ENCODE results near the gene SUPT16H. TPM values are rescaled to one million over a fixed set of nuclear protein-coding genes. Genes with fewer than 3 reads are reported as not detected.

The SUPT16H gene
- total and polyA plus RNA-seq, 2 experiments from 2014 or later = 187 to 268 TPM

- DNase-seq (ENCODE audit: low spot score) (peak; percentile 57), ATAC-seq (peak; percentile 46)
- peaks cover 3% of the 10 kb centered on the region; the same call in 1 of the 2 replicates for H3K4me1 ChIP-seq (ENCODE audit: insufficient read depth)
- H3K9me2 ChIP-seq (ENCODE audit: insufficient read depth) = no peaks in the 10 kb centered on the region
- Mint-ChIP-seq H3K9me3 (no peaks in the 10 kb centered on the region), H3K27me3 (ENCODE audit: insufficient read depth, low read depth, poor library complexity) (peaks cover 16% of the 10 kb centered on the region), H3K4me1 (peaks cover 10% of the 10 kb centered on the region), H3K4me3 (peak overlapping the region; percentile 97), H3K36me3 (ENCODE audit: low read depth) (peaks cover 42% of the 10 kb centered on the region), H3K27ac (peak overlapping the region; percentile 100)
- H3K27me3 ChIP-seq (ENCODE audit: insufficient read depth) = no peaks in the 10 kb centered on the region
- no peak for TF ChIP-seq ETS1 (IDR thresholded peaks at IDR 0.05)
- TF ChIP-seq ZNF331 (CRISPR knock-in tag; IDR thresholded peaks at IDR 0.05; ENCODE audit: low read depth) = no peak
- no peak for TF ChIP-seq STAT1 (IDR thresholded peaks at IDR 0.05; ENCODE audit: unreplicated experiment)
- TF ChIP-seq ZNF462 (CRISPR knock-in tag; IDR thresholded peaks at IDR 0.05) = no peak
- no peak for TF ChIP-seq REST (IDR thresholded peaks at IDR 0.05; ENCODE audit: unreplicated experiment)
- TF ChIP-seq NANOG (IDR thresholded peaks at IDR 0.05; ENCODE audit: borderline replicate concordance) = no peak
- no peak for TF ChIP-seq JUNB (IDR thresholded peaks at IDR 0.05; ENCODE audit: unreplicated experiment)
- no peak for TF ChIP-seq ZNF114 (CRISPR knock-in tag; IDR thresholded peaks at IDR 0.05)
- no peak for TF ChIP-seq POLR2AphosphoS5 (IDR thresholded peaks at IDR 0.05; ENCODE audit: low read depth)
- TF ChIP-seq EZH2phosphoT487 (IDR thresholded peaks at IDR 0.05; ENCODE audit: unreplicated experiment) = no peak
- no peak for TF ChIP-seq CREB1 (CRISPR knock-in tag; IDR thresholded peaks at IDR 0.05; ENCODE audit: low read depth)
- TF ChIP-seq CTCF (conservative IDR thresholded peaks at IDR 0.05; ENCODE audit: low read depth in 2 of 2) = no peak
- TF ChIP-seq EZH2 (IDR thresholded peaks at IDR 0.05; ENCODE audit: low read depth, unreplicated experiment) = no peak
- H3F3A ChIP-seq (replicated peaks; ENCODE audit: low read depth) = peaks cover 9% of the 10 kb centered on the region
- no peak overlapping the region for H2AFZ ChIP-seq
- peaks cover 22% of the 10 kb centered on the region for H4K20me1 ChIP-seq (replicated peaks; ENCODE audit: insufficient read depth)
- peak overlapping the region; percentile 81 for H3K4me2 ChIP-seq
- H3K27ac ChIP-seq (ENCODE audit: low read depth) = peak overlapping the region; percentile 91
- H3K36me3 ChIP-seq (ENCODE audit: insufficient read depth) = peaks cover 7% of the 10 kb centered on the region
- H3K79me2 ChIP-seq (replicated peaks; ENCODE audit: insufficient read depth) = peaks cover 56% of the 10 kb centered on the region
- peak overlapping the region; percentile 87 for H3K4me3 ChIP-seq
Measured at GRCh38 chr14:21382886-21383847, 652 bp downstream of the SUPT16H start.

Data from GM23338 (cell line).